NCI-H748 treated with DMSO at 0.1 percent for 48 hours (cell line): ENCODE measurements around the gene NCBP2.

Source experiments
- DNase-seq: peaks from one replicate; lab custom pipeline; 2025; lab: John Stamatoyannopoulos, UW

The NCBP2 gene

DNA sequence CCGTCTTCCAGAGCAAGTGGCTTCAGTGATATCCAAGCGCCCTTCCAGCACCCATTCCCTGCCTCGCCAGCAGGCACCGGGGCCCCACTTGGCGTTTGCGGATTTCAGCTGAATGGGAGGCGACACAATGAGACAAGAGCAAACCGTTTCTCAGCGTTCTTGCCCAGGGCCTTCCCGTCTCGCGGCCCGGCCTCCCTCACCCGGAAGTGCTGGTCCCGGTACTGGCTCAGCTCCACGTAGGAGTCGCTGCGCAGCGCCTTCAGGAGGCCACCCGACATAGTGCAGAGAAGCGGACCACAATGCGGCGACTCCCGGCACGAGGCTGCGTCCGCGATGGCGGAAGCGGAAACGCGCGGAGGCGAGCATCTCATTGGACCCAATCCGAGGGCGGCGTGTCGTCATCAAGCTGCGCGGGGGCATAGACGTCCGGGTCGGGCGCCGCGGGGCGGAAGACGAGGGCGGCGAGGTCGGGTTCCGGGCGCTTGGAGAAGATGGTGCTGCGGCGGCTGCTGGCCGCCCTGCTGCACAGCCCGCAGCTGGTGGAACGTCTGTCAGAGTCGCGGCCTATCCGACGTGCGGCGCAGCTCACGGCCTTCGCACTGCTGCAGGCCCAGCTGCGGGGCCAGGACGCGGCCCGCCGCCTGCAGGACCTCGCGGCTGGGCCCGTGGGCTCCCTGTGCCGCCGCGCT, at the start of gene NCBP2:
Gene NCBP2, minus strand, starts transcription at position 303 of the 689 bp plus-strand sequence. Its CDS starts 25 bp downstream, at position 278.
- peak; percentile 60 for DNase-seq

GRCh38 chr3:196991581-196992460, 49.5 kb upstream of the NCBP2 start:
- no peak for DNase-seq

DNA sequence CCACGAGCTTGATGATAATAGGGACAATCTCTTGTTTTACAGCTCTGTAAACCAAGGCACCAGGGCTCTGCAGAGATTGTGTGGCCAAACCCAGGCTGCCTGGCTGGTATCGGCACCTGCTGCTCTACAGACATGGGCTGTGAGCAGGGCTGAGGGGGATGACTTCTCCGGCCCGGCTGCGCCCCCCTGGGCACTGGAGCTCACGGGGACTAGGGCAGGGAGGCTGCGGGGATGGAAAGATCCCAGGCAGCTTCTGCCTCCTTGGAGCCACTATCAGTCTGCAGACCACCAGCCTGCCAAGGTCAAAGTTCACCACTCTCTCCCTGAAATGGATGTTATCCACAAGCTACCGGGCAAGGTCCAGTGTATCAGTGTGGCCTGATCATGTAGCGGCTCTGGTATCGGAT, 48.3 kb upstream of the NCBP2 start:
- DNase-seq, result no peak

DNA sequence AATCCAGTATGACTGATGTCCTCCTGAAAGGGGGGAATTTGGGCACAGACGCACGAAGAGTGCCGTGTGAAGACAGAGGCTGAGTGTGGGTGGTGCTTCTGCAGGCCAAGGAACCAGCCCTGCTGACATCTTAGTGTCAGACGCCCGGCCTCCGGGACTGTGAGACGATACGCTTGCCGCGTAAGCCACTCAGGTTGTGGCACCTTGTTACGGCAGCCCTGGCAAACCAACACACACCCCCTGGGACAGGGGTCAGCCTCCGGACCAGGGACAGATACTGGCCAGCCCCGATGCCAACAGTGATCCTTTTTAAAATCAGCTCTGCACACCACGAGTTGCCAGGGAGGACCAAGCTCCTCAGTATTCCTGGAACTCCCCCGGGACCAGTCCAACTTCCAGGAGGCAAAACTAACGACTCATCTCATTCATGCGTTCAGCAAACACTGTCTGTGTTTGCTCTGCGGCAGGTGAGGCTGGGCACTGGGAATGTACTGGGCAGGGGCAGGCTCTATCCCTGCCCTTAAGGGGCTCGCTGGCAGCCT, 47.5 kb upstream of the NCBP2 start:
- DNase-seq, result no peak

DNA sequence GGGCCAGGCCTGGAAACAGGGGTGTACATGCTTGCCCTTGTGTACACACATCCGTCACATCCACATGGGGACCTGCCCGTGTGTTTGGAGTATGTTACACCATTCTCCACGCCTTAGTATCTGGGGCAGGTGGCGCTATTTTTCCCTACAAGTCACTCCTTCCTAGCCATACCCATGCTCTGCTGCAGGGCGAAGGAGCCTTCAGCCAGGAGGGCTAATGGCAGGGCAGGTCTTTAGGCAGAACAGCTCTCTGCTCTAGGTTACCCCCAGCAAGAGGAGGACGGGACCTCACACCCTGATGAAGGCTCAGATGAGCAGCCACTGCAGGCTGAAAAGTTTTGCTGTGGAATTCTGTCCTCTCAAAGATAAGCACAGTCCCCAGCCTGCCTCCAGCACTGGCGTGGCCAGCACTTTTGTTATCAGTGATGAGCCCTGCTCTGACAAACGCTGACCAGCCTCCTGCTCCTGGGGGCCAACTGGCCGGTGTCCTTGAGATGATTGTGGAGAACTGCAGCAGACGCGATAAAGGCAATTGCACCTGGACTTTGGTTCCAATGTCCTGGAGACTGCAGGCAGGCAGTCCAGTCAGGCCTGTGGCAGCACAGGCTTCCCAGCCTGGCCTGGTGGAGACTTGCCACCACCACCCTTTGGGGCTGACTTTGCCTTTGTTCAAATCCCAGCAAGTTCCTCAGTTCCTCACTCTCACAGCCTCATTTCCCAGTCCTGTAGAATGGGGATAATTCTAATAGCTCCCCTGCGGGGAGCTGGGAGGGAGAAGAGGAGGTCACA, 46.1 kb upstream of the NCBP2 start:
- DNase-seq, result no peak

DNA sequence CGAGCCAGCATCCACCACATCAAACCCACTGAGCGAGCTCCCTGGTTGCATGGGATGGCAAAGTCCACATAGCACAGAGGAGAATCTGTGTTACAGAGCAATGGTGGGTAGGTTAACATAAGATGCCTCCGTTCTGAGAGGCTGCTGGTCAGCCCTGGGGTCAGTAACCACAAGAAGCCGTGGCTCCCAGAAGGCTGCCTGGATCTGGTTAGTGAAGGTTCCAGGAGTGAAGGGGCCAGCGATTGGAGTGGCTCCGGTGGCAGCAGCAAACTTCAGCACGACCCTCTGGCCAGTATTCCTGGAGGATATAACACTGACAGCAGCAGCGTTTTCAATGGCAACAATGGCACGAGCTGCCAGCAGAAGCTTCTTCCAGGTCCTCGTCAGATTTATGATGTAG, 44.7 kb upstream of the NCBP2 start:
- no peak for DNase-seq

DNA sequence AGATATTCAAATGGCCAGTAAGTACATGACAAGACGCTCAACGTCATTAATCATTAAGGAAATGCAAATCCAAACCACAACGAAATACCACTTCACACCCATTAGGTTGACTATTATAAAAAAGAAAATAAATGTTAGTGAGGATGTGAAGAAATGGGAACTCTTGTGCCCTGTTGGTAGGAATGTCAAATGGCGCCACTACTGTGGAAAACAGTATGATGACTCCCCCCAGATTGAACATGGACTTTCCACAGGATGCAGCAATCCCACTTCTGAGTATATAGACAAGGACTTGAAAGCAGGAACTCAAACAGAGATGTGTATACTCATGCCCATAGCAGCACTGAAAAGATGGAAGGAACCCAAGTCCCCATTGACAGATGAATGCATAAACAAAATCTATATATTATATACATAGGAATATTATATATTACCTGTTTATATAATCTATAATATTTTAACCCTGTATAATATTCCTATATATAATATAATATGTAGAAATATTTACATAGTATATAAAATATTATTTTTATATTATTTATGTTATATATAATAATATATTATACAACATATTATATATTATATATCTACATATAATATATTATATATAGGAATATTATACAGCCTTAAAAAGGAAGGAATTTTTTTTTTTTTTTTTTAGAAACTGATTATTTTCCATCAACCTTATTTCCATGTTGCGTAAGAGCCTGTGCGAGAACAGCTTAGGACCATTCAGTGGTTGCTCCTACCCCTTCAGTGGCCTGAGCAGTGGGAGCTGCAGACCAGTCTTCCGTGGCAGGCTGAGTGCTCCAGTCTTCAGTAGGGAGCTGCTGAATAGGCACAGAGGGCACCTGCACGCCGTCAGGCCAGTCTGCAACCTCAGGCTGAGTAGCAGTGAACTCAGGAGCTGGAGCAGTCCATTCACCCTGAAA, 43.9 kb upstream of the NCBP2 start:
- no peak for DNase-seq

GRCh38 chr3:196985298-196985697, 43.0 kb upstream of the NCBP2 start:
- no peak for DNase-seq

- no peak for DNase-seq
Observed at GRCh38 chr3:196983186-196983585, 40.9 kb upstream of the NCBP2 start.

DNA sequence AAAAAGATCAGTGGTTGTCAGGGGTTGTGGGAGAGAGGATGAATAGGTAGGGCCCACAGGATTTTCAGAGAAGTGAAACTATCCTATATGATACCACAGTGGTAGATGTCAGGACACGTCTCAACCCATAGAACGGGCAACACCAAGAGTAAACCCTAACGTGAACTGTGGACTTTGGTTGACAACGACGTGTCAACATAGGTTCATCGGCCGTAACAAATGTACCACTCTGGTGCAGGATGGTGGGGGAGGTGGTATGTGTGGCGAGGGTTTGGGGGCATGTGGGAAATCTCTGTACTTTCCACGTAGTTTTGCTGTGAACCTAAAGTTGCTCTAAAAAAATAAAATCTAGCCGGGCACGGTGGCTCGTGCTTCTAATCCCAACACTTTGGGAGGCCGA, 39.3 kb upstream of the NCBP2 start:
- no peak for DNase-seq

- no peak for DNase-seq
Observed at GRCh38 chr3:196979545-196979944, 37.2 kb upstream of the NCBP2 start.

DNA sequence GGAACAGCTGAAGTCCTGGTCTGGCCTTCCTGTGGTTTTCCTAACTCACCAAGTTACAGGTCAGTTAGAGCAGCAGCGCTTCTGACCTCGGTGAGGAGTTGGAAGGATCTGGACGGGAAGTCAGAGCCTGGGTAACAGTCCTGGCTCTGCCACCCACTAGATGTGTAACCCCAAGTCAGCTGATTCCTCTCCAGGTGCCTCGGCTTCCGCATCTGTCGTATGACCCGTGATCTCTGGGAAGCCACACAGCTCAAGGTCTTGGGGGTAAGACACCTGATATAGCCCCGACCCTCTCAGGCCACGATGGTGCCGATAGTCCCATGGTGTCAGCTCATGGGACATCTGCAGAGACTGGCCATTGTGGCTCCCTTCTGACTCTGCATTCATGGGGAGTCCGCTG, 34.6 kb upstream of the NCBP2 start:
- no peak for DNase-seq

DNA sequence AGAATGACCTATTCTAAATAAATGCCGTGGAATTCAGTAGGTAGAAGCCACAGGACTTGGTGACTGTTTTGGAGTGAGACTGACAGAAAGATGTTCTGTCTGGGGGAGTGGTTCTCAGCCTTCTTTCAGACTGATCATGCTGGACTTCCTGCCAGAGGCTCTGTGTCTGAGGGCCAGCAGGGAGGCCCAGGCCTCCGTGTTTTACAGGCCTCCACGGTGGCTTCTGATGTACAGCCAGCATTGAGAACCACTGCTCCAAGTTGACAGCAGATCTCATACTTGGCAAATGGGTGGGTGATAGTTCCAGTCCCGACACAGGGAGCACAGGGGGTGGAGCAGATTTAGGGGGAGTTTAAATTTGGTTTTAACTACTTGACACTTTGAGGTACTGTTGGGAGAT, 33.0 kb upstream of the NCBP2 start:
- DNase-seq, result no peak

- no peak for DNase-seq
Observed at GRCh38 chr3:196974661-196975060, 32.3 kb upstream of the NCBP2 start.

DNA sequence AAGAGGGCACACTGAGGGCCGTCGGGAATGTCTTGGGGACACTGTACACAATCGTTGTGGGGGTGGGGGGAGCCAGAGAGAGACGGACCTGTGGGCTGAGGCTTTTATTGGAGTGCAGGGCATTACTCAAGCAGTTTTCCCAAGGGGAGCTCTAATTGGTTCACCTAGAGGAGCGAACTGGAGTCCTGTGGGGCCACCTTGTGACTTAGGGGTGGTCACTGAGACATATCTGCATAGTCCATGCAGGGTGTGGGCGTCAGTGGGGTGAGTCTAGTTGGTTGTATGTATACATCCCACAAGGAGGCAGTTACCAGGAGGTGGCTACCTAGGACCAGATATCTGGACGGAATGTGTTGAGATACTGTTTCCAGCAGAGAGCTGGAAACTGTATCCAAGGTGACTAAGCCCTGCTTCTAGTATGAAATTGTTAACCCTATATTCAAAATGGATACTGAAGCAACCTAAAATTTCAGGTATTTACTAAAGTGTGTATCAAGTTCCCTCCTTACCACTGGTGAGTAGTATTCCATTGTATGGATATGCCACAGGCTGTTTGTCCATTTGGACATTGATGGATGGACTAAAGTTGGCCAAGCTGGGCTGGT, 28.9 kb upstream of the NCBP2 start:
- no peak for DNase-seq

DNA sequence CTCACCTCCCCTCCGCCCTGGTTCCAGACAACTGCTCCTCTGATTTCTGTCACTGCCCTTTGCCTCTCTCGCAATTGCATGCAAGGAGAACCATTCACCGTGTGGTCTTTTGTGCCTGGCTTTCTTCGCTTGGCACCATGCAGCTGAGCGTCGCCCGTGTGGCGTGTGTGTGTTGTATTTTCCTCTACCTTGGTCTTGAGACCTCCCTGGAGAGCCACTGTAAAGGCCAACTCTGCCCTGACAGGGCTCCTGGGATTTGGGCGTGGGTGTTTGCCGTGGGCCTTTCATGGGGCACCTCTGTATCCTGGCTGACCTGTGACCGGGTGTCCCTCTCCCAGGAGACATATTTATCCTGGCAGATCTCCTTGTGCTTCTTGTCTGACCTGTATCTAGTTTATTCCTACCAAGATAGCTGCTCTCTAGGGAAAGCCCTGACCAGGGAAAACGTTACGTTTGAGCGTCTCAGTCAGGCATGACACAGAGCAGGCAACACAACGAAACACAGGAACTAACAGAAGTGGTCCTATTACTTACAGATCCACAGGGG, 28.3 kb upstream of the NCBP2 start:
- no peak for DNase-seq

DNA sequence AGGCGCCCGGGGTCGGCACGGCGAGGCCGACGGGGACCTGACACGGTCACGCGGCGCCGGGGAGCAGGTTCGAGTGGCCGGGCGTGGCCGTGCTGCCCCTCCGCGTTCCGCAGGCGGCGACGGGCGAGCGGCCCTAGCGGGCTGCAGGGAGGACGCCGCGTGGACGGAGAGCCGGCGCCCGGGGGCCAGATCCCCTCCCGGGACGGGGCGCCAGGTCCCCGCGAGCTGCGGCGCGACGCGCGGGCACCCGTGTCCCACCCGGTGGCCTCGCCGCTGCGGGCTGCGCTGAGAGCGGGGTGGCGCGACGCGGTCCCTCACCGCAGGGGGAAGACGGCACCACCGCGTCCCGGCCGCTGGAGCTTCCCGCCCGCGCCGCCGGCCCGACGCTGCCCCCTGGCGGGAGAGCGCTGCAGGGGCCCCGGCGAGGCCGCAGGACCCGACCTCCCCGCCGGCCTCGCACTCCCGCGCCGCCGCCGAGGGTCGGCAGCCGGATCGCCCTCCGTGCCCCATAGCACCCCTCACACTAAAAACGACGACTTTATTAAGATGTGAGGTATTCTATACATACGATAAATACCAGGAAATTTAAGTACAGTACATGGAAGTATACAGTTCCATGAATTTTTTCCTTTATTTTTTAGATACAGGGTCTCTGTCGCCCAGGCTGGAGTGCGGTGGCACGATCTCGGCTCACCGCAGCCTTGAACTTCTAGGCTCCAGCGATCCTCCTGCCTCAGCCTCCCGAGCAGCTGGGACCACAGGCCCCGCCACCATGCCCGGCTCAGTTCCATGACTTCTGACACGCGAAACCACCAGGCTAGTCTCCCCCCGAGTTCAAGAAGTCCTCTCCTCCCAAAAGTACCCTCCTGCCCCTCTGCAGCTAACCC, 27.6 kb upstream of the NCBP2 start:
- peak; percentile 3 for DNase-seq

DNA sequence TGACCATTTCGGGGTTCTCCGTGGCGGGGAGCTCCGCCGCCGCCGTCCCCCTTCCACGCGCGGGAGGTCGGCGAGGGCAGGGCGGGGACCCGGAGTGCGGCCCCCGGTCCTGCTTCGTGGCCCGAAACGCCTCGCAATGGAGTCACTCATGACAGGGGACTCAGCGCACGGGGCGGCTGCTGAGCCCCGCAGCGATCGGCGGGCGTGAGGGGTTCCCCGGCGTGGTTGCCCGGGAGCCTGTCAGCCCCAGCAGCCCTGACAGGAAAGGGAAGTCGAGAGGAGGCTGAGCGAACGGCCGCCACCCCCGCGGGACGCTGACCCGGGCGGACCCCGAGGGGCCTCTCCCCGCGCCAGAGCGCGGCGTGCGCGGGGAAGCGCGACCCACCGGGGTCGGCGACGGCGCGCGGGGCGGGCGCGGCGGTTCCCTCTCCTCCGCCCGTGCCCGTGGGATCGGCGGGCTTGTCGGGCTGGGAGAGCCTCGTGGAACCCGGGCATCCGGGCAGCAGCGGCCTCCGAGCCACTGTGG, 26.9 kb upstream of the NCBP2 start:
- no peak for DNase-seq
